Measurements from ENCODE around the gene RIMKLA.

RIMKLA gene, protein sequence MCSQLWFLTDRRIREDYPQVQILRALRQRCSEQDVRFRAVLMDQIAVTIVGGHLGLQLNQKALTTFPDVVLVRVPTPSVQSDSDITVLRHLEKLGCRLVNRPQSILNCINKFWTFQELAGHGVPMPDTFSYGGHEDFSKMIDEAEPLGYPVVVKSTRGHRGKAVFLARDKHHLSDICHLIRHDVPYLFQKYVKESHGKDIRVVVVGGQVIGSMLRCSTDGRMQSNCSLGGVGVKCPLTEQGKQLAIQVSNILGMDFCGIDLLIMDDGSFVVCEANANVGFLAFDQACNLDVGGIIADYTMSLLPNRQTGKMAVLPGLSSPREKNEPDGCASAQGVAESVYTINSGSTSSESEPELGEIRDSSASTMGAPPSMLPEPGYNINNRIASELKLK

DNA sequence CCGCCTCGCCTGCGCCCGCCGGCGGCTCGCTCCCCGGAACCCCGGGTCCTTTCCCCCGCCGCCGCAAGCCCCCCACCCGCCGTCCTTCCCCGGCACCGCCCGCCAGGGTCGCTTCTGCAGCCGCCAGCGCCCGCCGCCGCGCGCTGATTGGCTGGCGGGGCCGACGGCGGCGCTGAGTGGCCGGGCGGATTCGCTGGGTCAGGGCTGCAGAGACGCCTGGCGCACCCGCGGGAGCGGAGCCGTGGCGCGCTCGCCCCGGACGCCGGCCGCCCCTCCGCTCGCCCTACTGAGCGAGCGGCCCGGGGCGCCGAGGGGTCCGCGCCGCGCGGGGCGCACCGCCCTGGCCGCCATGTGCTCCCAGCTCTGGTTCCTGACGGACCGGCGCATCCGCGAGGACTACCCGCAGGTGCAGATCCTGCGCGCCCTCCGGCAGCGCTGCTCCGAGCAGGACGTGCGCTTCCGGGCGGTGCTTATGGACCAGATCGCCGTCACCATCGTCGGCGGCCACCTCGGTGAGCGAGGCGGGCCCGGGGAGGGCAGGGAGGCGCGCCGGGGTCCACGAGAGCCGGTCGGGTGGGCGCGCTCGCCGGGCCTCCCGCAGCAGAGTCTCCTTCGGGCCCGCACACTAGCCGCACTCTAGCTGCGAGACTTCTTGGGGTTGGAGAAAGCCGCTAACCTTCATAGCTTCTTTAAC, at the start of gene RIMKLA:
Gene RIMKLA, plus strand, starts transcription at position 207 of the 694 bp plus-strand sequence. Its CDS starts 143 bp downstream, at position 350.
- peak; percentile 89 for DNase-seq (ENCODE audit: extremely low spot score)
- peak; percentile 49 for TF ChIP-seq L3MBTL2 (conservative IDR thresholded peaks at IDR 0.05)
- 0 out of 2 replicates have a peak, but pooled peaks have one; percentile 49 for TF ChIP-seq CTBP1 (IDR thresholded peaks at IDR 0.05; ENCODE audit: borderline replicate concordance)
- TF ChIP-seq TARDBP (IDR thresholded peaks at IDR 0.05): no peak
- TF ChIP-seq BHLHE40 (IDR thresholded peaks at IDR 0.05; ENCODE audit: borderline replicate concordance): no peak
- 0 out of 2 replicates have a peak, but pooled peaks have one; percentile 19 for TF ChIP-seq FOXM1 (IDR thresholded peaks at IDR 0.05; ENCODE audit: borderline replicate concordance)
- TF ChIP-seq, protein P1, sequence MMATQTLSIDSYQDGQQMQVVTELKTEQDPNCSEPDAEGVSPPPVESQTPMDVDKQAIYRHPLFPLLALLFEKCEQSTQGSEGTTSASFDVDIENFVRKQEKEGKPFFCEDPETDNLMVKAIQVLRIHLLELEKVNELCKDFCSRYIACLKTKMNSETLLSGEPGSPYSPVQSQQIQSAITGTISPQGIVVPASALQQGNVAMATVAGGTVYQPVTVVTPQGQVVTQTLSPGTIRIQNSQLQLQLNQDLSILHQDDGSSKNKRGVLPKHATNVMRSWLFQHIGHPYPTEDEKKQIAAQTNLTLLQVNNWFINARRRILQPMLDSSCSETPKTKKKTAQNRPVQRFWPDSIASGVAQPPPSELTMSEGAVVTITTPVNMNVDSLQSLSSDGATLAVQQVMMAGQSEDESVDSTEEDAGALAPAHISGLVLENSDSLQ (IDR thresholded peaks at IDR 0.05): no peak
- TF ChIP-seq SUZ12 (IDR thresholded peaks at IDR 0.05): no peak
- no peak for TF ChIP-seq FOXA1 (IDR thresholded peaks at IDR 0.05)
- TF ChIP-seq FOXK2 (IDR thresholded peaks at IDR 0.05): no peak
- no peak for TF ChIP-seq ZNF384 (IDR thresholded peaks at IDR 0.05)
- TF ChIP-seq HDGF (IDR thresholded peaks at IDR 0.05; ENCODE audit: borderline replicate concordance): no peak
- POLR2A ChIA-PET: interaction anchor here (2.6 kb wide), 1 partner anchor 76 kb away, joined by 9 read pairs; the partner anchor contains the start of gene PPCS
- CTCF ChIA-PET: no interaction called here

DNA sequence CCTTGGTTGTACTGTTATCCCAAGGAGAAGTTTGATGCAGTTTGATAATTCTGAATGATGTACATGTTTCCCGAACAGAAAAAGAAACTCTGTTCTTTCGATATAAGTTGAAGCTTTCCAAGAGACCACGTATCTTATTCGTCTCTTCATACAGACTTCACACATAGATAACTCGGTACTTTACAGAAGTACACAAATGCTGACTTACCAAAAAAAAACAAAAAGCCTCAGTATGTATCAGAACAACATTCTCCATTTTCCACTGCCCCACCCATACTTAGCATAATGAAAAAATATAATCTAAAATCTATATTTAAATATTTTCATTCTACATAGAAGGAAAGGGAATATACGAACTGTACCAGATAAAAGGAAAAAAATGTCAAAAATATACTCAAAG, 47.7 kb upstream of the RIMKLA start:
- no peak for DNase-seq (ENCODE audit: extremely low spot score)
- POLR2A ChIA-PET: interaction anchor here (1.0 to 1.2 kb wide), 2 partner anchors 349 to 514 kb away, joined by 3 read pairs; partner anchors contain the start of genes YBX1 and ZNF691
- no peak for TF ChIP-seq FOXK2 (IDR thresholded peaks at IDR 0.05)
- no peak for TF ChIP-seq L3MBTL2 (conservative IDR thresholded peaks at IDR 0.05)
- no peak for TF ChIP-seq HDGF (IDR thresholded peaks at IDR 0.05; ENCODE audit: borderline replicate concordance)
- no peak for TF ChIP-seq LEF1 (IDR thresholded peaks at IDR 0.05; ENCODE audit: borderline replicate concordance)
- TF ChIP-seq TARDBP (IDR thresholded peaks at IDR 0.05): no peak
- TF ChIP-seq NFRKB (IDR thresholded peaks at IDR 0.05): no peak
- TF ChIP-seq BHLHE40 (IDR thresholded peaks at IDR 0.05; ENCODE audit: borderline replicate concordance): no peak
- no peak for TF ChIP-seq FOXA1 (IDR thresholded peaks at IDR 0.05)
- TF ChIP-seq SUZ12 (IDR thresholded peaks at IDR 0.05): no peak
- TF ChIP-seq ARNT (IDR thresholded peaks at IDR 0.05): no peak
- no peak for TF ChIP-seq FOXM1 (IDR thresholded peaks at IDR 0.05; ENCODE audit: borderline replicate concordance)
- TF ChIP-seq SP1 (IDR thresholded peaks at IDR 0.05): no peak
- TF ChIP-seq, protein P1 (IDR thresholded peaks at IDR 0.05): no peak
- TF ChIP-seq ELF4 (IDR thresholded peaks at IDR 0.05): no peak
- CTCF ChIA-PET: no interaction called here

DNA sequence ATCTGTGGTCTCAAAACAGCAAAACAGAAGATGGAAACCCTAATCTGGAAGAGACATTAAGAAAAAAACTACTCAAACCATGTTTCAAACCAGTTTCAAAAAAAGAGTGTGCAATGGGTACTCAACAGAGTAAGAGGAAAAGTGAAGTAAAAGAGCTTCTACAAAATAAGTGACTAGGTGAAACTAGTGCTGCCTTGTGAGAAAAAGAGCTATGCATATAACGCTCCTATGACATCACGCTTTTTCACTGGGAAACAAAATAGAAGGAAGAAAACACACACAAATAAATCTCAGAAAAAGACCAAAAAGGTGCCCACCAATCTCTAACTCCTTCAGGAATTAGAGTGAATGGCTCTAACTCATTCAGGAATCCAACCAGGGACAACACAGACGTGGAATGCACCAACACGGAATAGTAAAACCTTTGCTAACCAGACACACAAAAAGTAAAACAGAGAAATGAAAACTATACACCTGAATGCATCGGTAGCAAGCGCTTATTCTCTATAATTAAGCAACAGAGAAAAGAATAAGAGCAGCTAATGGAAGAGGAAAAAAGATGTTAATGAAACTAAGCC, 46.8 kb upstream of the RIMKLA start:
- ChIA-PET CTCF (no interaction called here), POLR2A (interaction anchor here (0.9 to 1.5 kb wide), 5 partner anchors 15 to 433 kb away, joined by 3 to 4 read pairs (median 4); partner anchors contain the start of genes C1orf50 and P3H1)
- TF ChIP-seq FOXM1 (IDR thresholded peaks at IDR 0.05; ENCODE audit: borderline replicate concordance) (no peak), HDGF (IDR thresholded peaks at IDR 0.05; ENCODE audit: borderline replicate concordance) (no peak), NFRKB (IDR thresholded peaks at IDR 0.05) (no peak), FOXK2 (IDR thresholded peaks at IDR 0.05) (no peak), SUZ12 (IDR thresholded peaks at IDR 0.05) (no peak), SP1 (IDR thresholded peaks at IDR 0.05) (no peak), CTBP1 (IDR thresholded peaks at IDR 0.05; ENCODE audit: borderline replicate concordance) (no peak), BHLHE40 (IDR thresholded peaks at IDR 0.05; ENCODE audit: borderline replicate concordance) (no peak), L3MBTL2 (conservative IDR thresholded peaks at IDR 0.05) (no peak), ZNF384 (IDR thresholded peaks at IDR 0.05) (no peak), TARDBP (IDR thresholded peaks at IDR 0.05) (no peak)
- TF ChIP-seq, protein P1 (IDR thresholded peaks at IDR 0.05): no peak
- DNase-seq (ENCODE audit: extremely low spot score): no peak

- DNase-seq (ENCODE audit: extremely low spot score): peak; percentile 65
- TF ChIP-seq SUZ12 (IDR thresholded peaks at IDR 0.05) (no peak), BHLHE40 (IDR thresholded peaks at IDR 0.05; ENCODE audit: borderline replicate concordance) (no peak), LEF1 (IDR thresholded peaks at IDR 0.05; ENCODE audit: borderline replicate concordance) (no peak), SP1 (IDR thresholded peaks at IDR 0.05) (no peak), ARNT (IDR thresholded peaks at IDR 0.05) (no peak), L3MBTL2 (conservative IDR thresholded peaks at IDR 0.05) (peak; percentile 57; the same call in 1 of the 2 replicates), ZNF384 (IDR thresholded peaks at IDR 0.05) (no peak)
- POLR2A ChIA-PET: interaction anchor here (0.5 to 1.5 kb wide), 6 partner anchors 15 to 1188 kb away, joined by 3 to 4 read pairs (median 4); partner anchors contain the start of genes C1orf50 and P3H1
- CTCF ChIA-PET: interaction anchor here (0.6 kb wide), 1 partner anchor 286 kb away, joined by 4 read pairs; no protein-coding TSS in a partner anchor
Measured at GRCh38 chr1:42334240-42335049, 46.1 kb upstream of the RIMKLA start.
